Rectal smooth muscle tissue (tissue), 1 donor: ENCODE results near the gene CBX5.
"Not testable (repeated sequence)": the region's sequence is repeated elsewhere in the genome, so short reads cannot be mapped to it uniquely, and the experiment has no call there.

Experiments used
- H3K27ac ChIP-seq: one replicate; pipeline ENCODE4 v1.7.0; 2013; ENCODE audit warnings: low read depth, low read length, inconsistent platforms
- H3K27me3 ChIP-seq: one replicate; pipeline ENCODE4 v1.7.0; 2013; ENCODE audit warnings: low read length; ENCODE audit not compliant: control insufficient read depth, insufficient read depth
- H3K36me3 ChIP-seq: one replicate; pipeline ENCODE4 v1.7.0; 2013; ENCODE audit warnings: low read length; ENCODE audit not compliant: control insufficient read depth, insufficient read depth
- H3K4me1 ChIP-seq: one replicate; pipeline ENCODE4 v1.7.0; 2013; ENCODE audit warnings: low read length; ENCODE audit not compliant: control insufficient read depth, insufficient read depth
- H3K4me3 ChIP-seq: one replicate; pipeline ENCODE4 v1.7.0; 2013; ENCODE audit warnings: low read length
- H3K9ac ChIP-seq: one replicate; pipeline ENCODE4 v1.7.0; 2013; ENCODE audit warnings: low read length

CBX5 gene

DNA sequence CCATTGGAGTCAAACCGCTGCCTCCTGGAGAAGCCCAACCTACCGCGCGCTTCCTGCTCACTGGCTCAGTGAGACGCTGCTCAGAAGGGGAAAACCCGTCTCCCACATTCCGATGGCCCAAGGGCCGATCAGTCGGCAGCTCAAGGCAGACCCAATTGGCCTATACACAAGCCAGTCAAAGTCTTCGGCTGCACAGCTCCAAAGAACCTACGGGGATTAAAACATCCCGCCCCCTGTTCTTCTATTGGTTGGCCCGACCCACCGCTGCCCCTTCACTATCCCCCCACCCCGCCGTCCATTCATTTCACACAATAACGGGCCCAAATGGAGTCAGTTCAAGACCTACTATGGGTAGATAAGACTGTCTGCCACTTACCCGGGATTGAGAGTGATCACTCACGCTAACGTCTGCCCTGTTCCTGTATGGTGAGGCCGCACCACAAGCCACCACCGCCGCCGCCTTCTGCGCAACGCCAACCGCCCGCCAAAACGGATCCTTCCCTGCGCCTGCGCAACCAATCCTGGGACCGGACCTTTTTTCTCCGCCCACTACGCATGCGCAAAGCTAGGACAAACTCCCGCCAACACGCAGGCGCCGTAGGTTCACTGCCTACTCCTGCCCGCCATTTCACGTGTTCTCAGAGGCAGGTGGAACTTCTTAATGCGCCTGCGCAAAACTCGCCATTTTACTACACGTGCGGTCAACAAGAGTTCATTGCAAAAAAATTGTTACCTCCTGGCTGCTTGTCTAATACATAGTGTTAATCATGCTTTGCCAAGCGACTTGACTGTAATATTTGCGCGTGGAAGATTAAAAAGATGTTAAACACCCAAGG lies at the start of gene CBX5:
Gene CBX5 (minus strand): TSS at position 491 of the 836 bp plus-strand sequence. CDS start 22,472 bp downstream, outside the sequence.
- H3K27ac ChIP-seq, result peak within 1 kb of the TSS; percentile 99
- H3K9ac ChIP-seq, result peak within 1 kb of the TSS; percentile 88
- H3K27me3 ChIP-seq, result no peaks in the 10 kb centered on the region
- peaks cover 23% of the 10 kb centered on the region for H3K36me3 ChIP-seq
- H3K4me1 ChIP-seq, result peaks cover 46% of the 10 kb centered on the region
- H3K4me3 ChIP-seq, result peak within 1 kb of the TSS; percentile 96

DNA sequence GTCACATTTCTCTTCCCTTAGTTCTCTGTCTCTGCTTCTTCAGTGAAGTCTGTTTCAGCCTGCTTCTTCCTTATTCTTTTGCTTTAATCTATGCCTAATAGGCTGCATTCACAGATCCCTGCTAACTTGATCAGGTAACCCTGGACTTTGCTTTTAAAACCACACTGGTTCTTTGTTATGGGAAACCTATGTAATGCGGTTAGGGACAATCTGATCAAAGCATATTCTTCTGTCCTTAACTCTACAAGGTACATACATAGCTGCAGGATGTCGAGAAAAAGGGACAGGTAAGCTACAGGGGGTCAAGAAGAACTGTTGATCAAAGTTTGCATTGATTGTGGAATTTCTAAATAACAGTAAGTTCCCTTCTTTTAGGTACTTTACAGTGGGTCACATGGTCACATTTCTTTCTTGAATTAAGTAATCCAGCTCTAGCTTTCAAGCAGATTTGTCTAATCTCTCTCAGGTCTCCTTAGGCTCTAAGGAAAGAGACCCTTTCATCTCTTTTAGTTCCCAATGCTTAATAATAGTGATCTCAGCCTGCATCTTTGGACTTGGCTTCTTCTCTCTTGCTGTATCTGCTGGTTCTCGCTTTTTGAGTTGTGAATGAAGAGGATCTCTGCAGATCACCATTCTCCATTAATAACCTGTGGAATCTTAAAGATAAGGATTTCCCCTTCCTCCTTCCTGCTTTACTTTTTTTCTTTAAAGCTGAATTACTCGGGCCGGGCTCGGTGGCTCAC lies 48.8 kb upstream of the CBX5 start:
- Histone ChIP-seq H3K4me1 (peaks cover 12% of the 10 kb centered on the region), H3K27me3 (no peaks in the 10 kb centered on the region), H3K4me3 (no peak overlapping the region), H3K9ac (no peak overlapping the region), H3K27ac (no peak overlapping the region), H3K36me3 (no peaks in the 10 kb centered on the region)

DNA sequence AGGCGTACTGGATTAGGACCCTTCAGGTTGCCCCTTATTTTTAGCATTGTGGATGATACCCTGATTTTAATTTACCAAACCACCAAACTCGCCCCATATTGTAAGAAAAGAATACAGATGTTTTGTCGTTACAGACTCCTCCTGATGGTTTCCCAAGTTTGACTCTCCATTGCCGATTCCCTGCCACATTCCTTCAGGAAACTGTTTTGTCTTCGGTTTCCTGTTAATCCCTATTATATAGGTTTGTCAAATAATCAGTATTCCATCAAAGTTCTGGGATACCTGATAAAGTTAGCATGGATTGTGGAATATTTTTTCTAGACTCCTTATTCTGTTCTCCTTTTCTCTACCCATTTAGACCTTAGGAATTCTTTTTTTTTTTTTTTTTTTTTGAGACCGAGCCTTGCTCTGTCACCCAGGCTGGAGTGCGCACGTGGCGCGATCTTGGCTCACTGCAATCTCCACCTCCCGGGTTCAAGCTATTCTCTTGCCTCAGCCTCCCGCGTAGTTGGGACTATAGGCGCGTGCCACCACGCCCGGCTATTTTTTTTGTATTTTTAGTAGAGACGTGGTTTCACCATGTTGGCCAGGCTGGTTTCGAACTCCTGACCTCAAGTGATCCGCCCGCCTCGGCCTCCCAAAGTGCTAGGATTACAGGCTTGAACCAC lies 45.7 kb upstream of the CBX5 start:
- H3K4me1 ChIP-seq, result peaks cover 11% of the 10 kb centered on the region
- peak overlapping the region; percentile 82 for H3K27ac ChIP-seq
- H3K4me3 ChIP-seq, result peak overlapping the region; percentile 86
- H3K9ac ChIP-seq, result peak overlapping the region; percentile 87
- not testable (repeated sequence) for H3K36me3 ChIP-seq, H3K27me3 ChIP-seq

DNA sequence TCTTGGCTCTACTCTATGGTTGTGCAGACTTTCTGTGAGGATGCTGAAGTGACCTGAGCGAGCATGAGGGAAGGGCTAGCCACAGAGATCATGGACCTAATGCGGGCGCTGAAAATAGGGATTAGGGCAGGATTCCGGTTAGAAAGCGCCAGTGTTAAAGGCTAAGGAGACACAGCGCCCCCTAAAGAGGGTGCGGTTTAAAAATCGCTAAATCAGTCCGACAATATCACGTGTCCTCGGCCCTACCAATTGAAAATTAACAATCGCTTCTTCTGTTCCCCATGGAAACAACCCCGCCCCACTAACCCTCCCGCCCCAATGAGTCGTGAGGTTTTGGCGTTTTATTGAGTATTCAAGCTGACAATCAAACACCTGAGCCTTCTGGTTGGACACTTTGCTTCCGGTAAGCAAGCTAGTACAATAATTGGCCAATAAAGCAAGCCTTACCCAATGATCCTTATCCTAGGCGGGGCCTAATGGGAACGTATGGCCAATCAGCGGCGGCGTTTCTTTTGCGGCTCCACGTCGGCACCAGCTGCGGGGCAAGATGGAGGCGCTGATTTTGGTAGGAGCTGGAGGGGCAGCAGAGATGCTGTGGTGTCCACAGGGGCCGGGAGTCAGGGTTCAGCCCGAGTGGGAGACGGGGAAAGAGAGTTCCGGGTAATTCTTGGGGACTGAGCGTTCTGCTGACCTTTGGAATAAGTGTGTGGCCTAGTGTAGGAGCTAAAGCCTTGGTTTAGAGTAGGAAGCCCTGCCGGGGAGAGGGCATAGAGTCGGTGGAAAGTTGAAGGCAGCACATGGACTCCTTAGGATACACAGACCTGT lies 44.9 kb upstream of the CBX5 start, which contains the start of gene COPZ1:
Gene COPZ1 (plus strand): TSS at position 515 of the 825 bp plus-strand sequence. CDS start 33 bp downstream, at position 548.
- no peaks in the 10 kb centered on the region for H3K36me3 ChIP-seq
- H3K9ac ChIP-seq, result peak within 1 kb of the TSS; percentile 87
- H3K27ac ChIP-seq, result peak within 1 kb of the TSS; percentile 82
- H3K4me3 ChIP-seq, result peak within 1 kb of the TSS; percentile 86
- H3K4me1 ChIP-seq, result peaks cover 5% of the 10 kb centered on the region
- H3K27me3 ChIP-seq, result no peaks in the 10 kb centered on the region

- Histone ChIP-seq H3K9ac (no peak overlapping the region), H3K36me3 (no peaks in the 10 kb centered on the region), H3K27ac (no peak overlapping the region), H3K27me3 (no peaks in the 10 kb centered on the region), H3K4me3 (no peak overlapping the region), H3K4me1 (no peaks in the 10 kb centered on the region)
Measured at GRCh38 chr12:54321363-54321762, 41.4 kb upstream of the CBX5 start.

- not testable (repeated sequence) for H3K4me1 ChIP-seq, H3K27me3 ChIP-seq, H3K27ac ChIP-seq, H3K4me3 ChIP-seq, H3K9ac ChIP-seq, H3K36me3 ChIP-seq
Measured at GRCh38 chr12:54312309-54312708, 32.4 kb upstream of the CBX5 start.

- no peak overlapping the region for H3K27ac ChIP-seq
- H3K36me3 ChIP-seq, result no peaks in the 10 kb centered on the region
- no peak overlapping the region for H3K9ac ChIP-seq
- H3K4me3 ChIP-seq, result no peak overlapping the region
- no peaks in the 10 kb centered on the region for H3K27me3 ChIP-seq
- no peaks in the 10 kb centered on the region for H3K4me1 ChIP-seq
Measured at GRCh38 chr12:54311051-54311450, 31.1 kb upstream of the CBX5 start.

DNA sequence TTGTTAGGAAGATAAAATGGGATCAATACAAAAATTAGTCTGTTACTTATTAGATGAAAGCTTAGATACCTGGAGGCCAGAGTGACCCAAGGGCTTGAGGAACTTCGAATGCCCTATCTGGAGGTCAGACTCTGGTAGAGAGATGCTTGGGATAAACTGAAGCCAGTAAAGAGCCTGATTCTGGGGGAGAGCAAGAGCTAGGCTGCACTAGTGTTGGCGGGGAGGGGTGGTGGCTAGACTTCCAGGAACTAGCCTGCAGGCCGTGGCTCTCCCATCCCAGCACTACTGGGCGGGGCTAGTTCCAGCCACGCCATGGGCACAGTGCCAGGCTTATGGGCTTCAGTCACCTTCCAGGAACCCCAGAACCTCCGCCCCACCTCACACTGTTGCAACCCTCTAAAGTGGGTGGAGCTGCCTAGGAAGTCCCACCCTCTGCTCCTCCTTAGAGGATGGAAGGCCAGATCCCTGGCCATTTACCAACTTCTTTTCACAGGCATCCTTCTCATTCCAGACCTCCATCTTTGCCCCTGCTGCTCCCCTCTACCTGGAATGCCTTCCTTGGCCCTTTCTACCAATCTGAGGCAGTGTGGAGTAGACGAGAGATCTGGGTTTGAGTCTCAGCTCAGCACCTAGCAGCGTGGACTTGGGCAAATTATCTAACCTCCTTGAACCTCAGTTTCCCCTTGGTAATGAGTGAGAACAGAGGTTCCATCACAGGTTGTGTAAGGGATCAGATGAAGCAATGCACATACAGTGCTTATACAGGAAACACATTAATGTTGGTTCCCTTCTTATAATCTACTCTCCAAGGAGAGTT lies 27.2 kb upstream of the CBX5 start:
- Histone ChIP-seq H3K9ac (no peak overlapping the region), H3K27me3 (no peaks in the 10 kb centered on the region), H3K27ac (no peak overlapping the region), H3K36me3 (no peaks in the 10 kb centered on the region), H3K4me1 (no peaks in the 10 kb centered on the region), H3K4me3 (no peak overlapping the region)

GRCh38 chr12:54304187-54304810 lies 24.4 kb upstream of the CBX5 start:
- no peak overlapping the region for H3K27ac ChIP-seq
- H3K36me3 ChIP-seq, result no peaks in the 10 kb centered on the region
- H3K4me3 ChIP-seq, result no peak overlapping the region
- H3K27me3 ChIP-seq, result peaks cover 9% of the 10 kb centered on the region
- no peak overlapping the region for H3K9ac ChIP-seq
- no peaks in the 10 kb centered on the region for H3K4me1 ChIP-seq

- H3K4me1 ChIP-seq, result no peaks in the 10 kb centered on the region
- no peak overlapping the region for H3K9ac ChIP-seq
- H3K4me3 ChIP-seq, result no peak overlapping the region
- no peak overlapping the region for H3K27ac ChIP-seq
- no peaks in the 10 kb centered on the region for H3K36me3 ChIP-seq
- H3K27me3 ChIP-seq, result peaks cover 9% of the 10 kb centered on the region
Measured at GRCh38 chr12:54303640-54304039, 23.7 kb upstream of the CBX5 start.
